Measurements from ENCODE around the gene FXYD2. TPM values are rescaled to one million over a fixed set of nuclear protein-coding genes. Genes with fewer than 3 reads are reported as not detected.

FXYD2 gene
- total RNA-seq, 1 donor from 2014 or later = 1.3 TPM

- Histone ChIP-seq H3K27ac (replicated peaks) (no peak overlapping the region), H3K4me1 (peaks cover 21% of the 10 kb centered on the region), H3K9me3 (replicated peaks) (no peaks in the 10 kb centered on the region), H3K36me3 (no peaks in the 10 kb centered on the region), H3K4me3 (no peak overlapping the region), H3K27me3 (ENCODE audit: low read depth) (peaks cover 57% of the 10 kb centered on the region)
- DNase-seq = no peak
- intact Hi-C loops (cut with micrococcal nuclease) = no loop called here
- no peak for TF ChIP-seq CTCF (IDR thresholded peaks at IDR 0.05; ENCODE audit: borderline replicate concordance)
Measured at GRCh38 chr11:117794772-117795629, 29.5 kb downstream of the FXYD2 start.

GRCh38 chr11:117794135-117794534 lies 30.4 kb downstream of the FXYD2 start:
- intact Hi-C loops (cut with micrococcal nuclease) = no loop called here
- no peaks in the 10 kb centered on the region for H3K9me3 ChIP-seq (replicated peaks)
- no peaks in the 10 kb centered on the region for H3K36me3 ChIP-seq
- no peak for TF ChIP-seq CTCF (IDR thresholded peaks at IDR 0.05; ENCODE audit: borderline replicate concordance)
- peaks cover 57% of the 10 kb centered on the region for H3K27me3 ChIP-seq (ENCODE audit: low read depth)
- peaks cover 21% of the 10 kb centered on the region for H3K4me1 ChIP-seq
- no peak for DNase-seq
- H3K27ac ChIP-seq (replicated peaks) = no peak overlapping the region
- no peak overlapping the region for H3K4me3 ChIP-seq

GRCh38 chr11:117793583-117793982 lies 31.0 kb downstream of the FXYD2 start:
- no peaks in the 10 kb centered on the region for H3K36me3 ChIP-seq
- H3K4me1 ChIP-seq = peaks cover 21% of the 10 kb centered on the region
- no peak overlapping the region for H3K4me3 ChIP-seq
- DNase-seq = no peak
- no peak for TF ChIP-seq CTCF (IDR thresholded peaks at IDR 0.05; ENCODE audit: borderline replicate concordance)
- peaks cover 57% of the 10 kb centered on the region for H3K27me3 ChIP-seq (ENCODE audit: low read depth)
- no peak overlapping the region for H3K27ac ChIP-seq (replicated peaks)
- H3K9me3 ChIP-seq (replicated peaks) = no peaks in the 10 kb centered on the region
- intact Hi-C loops (cut with micrococcal nuclease) = no loop called here

GRCh38 chr11:117792992-117793391 lies 31.6 kb downstream of the FXYD2 start:
- Histone ChIP-seq H3K4me3 (no peak overlapping the region), H3K36me3 (no peaks in the 10 kb centered on the region), H3K4me1 (peaks cover 21% of the 10 kb centered on the region), H3K27ac (replicated peaks) (no peak overlapping the region), H3K27me3 (ENCODE audit: low read depth) (peaks cover 56% of the 10 kb centered on the region), H3K9me3 (replicated peaks) (no peaks in the 10 kb centered on the region)
- no peak for DNase-seq
- no peak for TF ChIP-seq CTCF (IDR thresholded peaks at IDR 0.05; ENCODE audit: borderline replicate concordance)
- intact Hi-C loops (cut with micrococcal nuclease) = no loop called here

GRCh38 chr11:117792241-117792640 lies 32.3 kb downstream of the FXYD2 start:
- no peak for DNase-seq
- H3K27me3 ChIP-seq (ENCODE audit: low read depth) = peaks cover 48% of the 10 kb centered on the region
- peaks cover 20% of the 10 kb centered on the region for H3K4me1 ChIP-seq
- no peak for TF ChIP-seq CTCF (IDR thresholded peaks at IDR 0.05; ENCODE audit: borderline replicate concordance)
- no peaks in the 10 kb centered on the region for H3K36me3 ChIP-seq
- no peak overlapping the region for H3K27ac ChIP-seq (replicated peaks)
- intact Hi-C loops (cut with micrococcal nuclease) = no loop called here
- H3K4me3 ChIP-seq = no peak overlapping the region
- no peaks in the 10 kb centered on the region for H3K9me3 ChIP-seq (replicated peaks)

Measured in left ventricle myocardium inferior (tissue), 1 donor.